ENCODE results near the gene CMSS1.

Gene CMSS1

DNA sequence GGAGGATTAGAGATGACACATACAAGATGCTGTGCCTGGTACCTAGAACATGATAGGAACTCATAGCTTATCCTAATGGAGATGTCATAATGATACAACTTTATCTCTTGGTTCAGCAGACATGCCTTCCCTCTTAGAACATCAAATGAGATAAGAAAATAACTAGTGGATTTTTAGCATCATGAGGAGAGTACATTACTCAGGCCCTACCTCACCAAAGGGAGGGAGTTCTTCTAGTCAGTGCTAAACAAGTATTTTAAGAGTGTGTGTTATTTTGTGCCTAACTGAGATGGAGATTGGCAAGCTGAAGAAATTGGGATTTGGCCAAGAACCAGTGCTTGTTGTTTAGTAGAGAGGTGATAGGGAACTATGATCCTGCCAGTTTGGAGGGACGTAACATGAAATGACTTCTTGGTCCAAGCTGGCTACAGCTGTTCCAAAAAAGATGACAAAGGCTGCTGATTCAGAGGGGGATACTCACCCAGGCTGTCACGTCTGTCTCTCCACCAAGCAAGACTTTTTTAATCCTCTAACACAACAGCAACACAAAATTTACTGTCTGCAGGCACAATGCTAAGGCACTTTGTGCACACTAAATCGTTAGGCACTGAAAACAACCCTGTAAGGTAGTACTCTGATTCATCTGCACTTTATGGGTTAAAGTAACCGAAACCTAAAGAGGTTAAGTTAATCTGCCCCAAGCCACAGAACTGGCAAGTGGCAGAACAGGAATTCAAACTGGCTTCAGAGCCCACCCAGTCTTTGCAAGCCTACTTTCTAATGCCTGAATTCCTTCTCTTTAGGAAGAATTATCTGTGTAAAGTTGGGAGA lies 126.5 kb downstream of the CMSS1 start:
- Histone ChIP-seq H3K9me3 (ENCODE audit: control insufficient read depth, insufficient read depth, low read length) (no peaks in the 10 kb centered on the region), H3K9ac (ENCODE audit: low read depth, low read length) (no peak overlapping the region), H3K36me3 (ENCODE audit: insufficient read depth, low read length) (no peaks in the 10 kb centered on the region), H3K4me1 (ENCODE audit: insufficient read depth, low read length) (peaks cover 19% of the 10 kb centered on the region)

- peaks cover 19% of the 10 kb centered on the region for H3K4me1 ChIP-seq (ENCODE audit: insufficient read depth, low read length)
- H3K36me3 ChIP-seq (ENCODE audit: insufficient read depth, low read length), result no peaks in the 10 kb centered on the region
- no peaks in the 10 kb centered on the region for H3K9me3 ChIP-seq (ENCODE audit: control insufficient read depth, insufficient read depth, low read length)
- H3K9ac ChIP-seq (ENCODE audit: low read depth, low read length), result no peak overlapping the region
These were observed 127.8 kb downstream of the CMSS1 start for GRCh38 chr3:99945328-99945995.

- peaks cover 27% of the 10 kb centered on the region for H3K4me1 ChIP-seq (ENCODE audit: insufficient read depth, low read length)
- H3K9ac ChIP-seq (ENCODE audit: low read depth, low read length), result no peak overlapping the region
- no peaks in the 10 kb centered on the region for H3K9me3 ChIP-seq (ENCODE audit: control insufficient read depth, insufficient read depth, low read length)
- H3K36me3 ChIP-seq (ENCODE audit: insufficient read depth, low read length), result no peaks in the 10 kb centered on the region
These were observed 129.7 kb downstream of the CMSS1 start for GRCh38 chr3:99947356-99947755.

GRCh38 chr3:99948467-99949089 lies 130.9 kb downstream of the CMSS1 start:
- Histone ChIP-seq H3K4me1 (ENCODE audit: insufficient read depth, low read length) (peaks cover 27% of the 10 kb centered on the region), H3K9me3 (ENCODE audit: control insufficient read depth, insufficient read depth, low read length) (no peaks in the 10 kb centered on the region), H3K36me3 (ENCODE audit: insufficient read depth, low read length) (no peaks in the 10 kb centered on the region), H3K9ac (ENCODE audit: low read depth, low read length) (no peak overlapping the region)

DNA sequence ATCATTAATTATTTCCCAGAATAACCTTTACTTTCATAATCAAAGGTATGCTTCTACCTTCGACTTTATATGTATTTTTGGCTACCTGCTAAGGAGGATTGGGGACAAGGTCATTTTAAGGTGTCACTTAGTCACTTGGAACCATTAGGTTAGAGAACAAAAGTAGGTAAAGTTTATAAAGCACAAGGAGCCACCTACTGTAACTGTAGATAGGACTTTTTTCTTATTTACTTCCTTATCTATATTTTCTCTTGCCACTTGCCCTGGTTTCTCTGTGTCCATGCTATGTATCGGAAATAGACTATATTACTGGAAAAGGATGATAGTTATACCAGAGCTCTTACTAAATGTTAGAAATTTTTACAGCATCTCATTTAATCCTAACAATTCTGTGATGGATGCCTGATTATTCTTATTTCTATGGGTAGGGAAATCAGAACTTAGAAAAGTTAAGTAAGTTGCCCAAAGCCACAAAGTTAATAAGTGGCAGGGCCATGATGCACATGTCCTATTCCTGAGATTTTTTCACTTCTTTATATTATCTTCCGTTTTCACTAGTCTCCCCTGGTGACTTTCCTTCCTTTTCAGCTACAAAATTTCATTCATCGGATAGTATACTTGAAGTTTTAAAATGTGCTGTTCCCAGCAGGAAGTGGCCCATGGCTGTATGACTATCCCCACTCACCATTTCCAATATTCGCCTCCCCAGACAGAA lies 132.5 kb downstream of the CMSS1 start:
- Histone ChIP-seq H3K36me3 (ENCODE audit: insufficient read depth, low read length) (no peaks in the 10 kb centered on the region), H3K9me3 (ENCODE audit: control insufficient read depth, insufficient read depth, low read length) (no peaks in the 10 kb centered on the region), H3K4me1 (ENCODE audit: insufficient read depth, low read length) (peaks cover 15% of the 10 kb centered on the region), H3K9ac (ENCODE audit: low read depth, low read length) (no peak overlapping the region)

DNA sequence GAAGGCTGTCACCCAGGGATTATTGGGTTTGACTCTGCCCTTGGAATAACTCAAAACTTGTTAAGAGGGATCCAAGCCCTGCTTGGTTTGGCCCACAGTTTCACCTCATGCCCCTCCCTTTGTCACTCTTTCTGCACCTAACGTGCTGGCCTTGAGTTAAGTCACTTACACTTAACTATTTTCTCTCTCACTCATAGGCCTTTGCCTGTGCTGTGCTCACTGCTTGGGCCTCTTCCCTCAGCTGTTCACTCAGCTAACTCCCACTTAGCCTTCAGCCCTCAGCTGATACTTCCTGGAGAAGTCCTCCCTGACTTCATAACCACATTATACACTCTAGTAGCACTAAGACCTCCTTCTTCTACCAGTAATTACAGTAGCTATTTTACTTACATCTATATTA lies 133.3 kb downstream of the CMSS1 start:
- no peaks in the 10 kb centered on the region for H3K9me3 ChIP-seq (ENCODE audit: control insufficient read depth, insufficient read depth, low read length)
- H3K4me1 ChIP-seq (ENCODE audit: insufficient read depth, low read length), result peaks cover 8% of the 10 kb centered on the region
- H3K36me3 ChIP-seq (ENCODE audit: insufficient read depth, low read length), result no peaks in the 10 kb centered on the region
- H3K9ac ChIP-seq (ENCODE audit: low read depth, low read length), result no peak overlapping the region; the same call in 1 of the 2 replicates

- H3K4me1 ChIP-seq (ENCODE audit: insufficient read depth, low read length), result peaks cover 8% of the 10 kb centered on the region
- H3K9me3 ChIP-seq (ENCODE audit: control insufficient read depth, insufficient read depth, low read length), result no peaks in the 10 kb centered on the region
- no peaks in the 10 kb centered on the region for H3K36me3 ChIP-seq (ENCODE audit: insufficient read depth, low read length)
- H3K9ac ChIP-seq (ENCODE audit: low read depth, low read length), result no peak overlapping the region
These were observed 134.0 kb downstream of the CMSS1 start for GRCh38 chr3:99951701-99952100.

- Histone ChIP-seq H3K4me1 (ENCODE audit: insufficient read depth, low read length) (peaks cover 8% of the 10 kb centered on the region), H3K9ac (ENCODE audit: low read depth, low read length) (no peak overlapping the region), H3K36me3 (ENCODE audit: insufficient read depth, low read length) (no peaks in the 10 kb centered on the region), H3K9me3 (ENCODE audit: control insufficient read depth, insufficient read depth, low read length) (no peaks in the 10 kb centered on the region)
These were observed 134.6 kb downstream of the CMSS1 start for GRCh38 chr3:99952306-99952705.

GRCh38 chr3:99953596-99953995 lies 135.9 kb downstream of the CMSS1 start:
- H3K36me3 ChIP-seq (ENCODE audit: insufficient read depth, low read length), result no peaks in the 10 kb centered on the region
- no peak overlapping the region for H3K9ac ChIP-seq (ENCODE audit: low read depth, low read length)
- no peaks in the 10 kb centered on the region for H3K9me3 ChIP-seq (ENCODE audit: control insufficient read depth, insufficient read depth, low read length)
- peaks cover 8% of the 10 kb centered on the region for H3K4me1 ChIP-seq (ENCODE audit: insufficient read depth, low read length)

DNA sequence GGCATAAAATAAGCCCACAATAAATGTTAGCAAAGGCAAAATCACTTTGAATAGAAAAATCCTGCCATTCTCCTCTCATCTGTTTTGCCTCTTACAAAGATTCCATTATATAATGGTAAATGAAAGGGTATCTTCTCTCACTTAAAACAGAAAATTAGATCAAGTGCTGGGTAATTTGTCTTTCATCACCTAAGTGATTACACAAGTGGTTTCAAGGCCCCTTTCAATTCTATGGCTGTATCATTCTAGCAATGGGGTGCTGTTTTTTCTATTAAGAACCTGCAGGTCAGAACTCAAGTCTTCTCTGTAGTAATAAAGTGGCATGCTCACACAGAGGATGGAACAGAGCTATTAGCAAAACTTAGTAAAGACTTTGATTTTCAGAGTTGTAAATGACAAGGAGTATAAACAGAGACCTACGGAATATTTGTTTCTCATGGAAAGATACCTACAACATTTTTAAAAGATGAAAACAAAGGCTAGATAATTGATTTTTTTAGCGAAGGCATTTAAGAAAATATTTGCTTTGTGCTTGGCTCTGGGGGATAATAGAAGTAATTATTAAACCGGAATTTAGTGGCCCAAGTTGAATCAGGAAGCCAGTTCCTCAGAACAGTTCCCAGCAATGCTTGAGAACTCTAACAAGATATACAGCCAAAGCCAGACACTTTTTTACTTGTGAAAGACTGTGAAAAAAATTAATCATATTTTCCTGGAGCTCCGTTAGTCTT lies 137.4 kb downstream of the CMSS1 start:
- no peaks in the 10 kb centered on the region for H3K9me3 ChIP-seq (ENCODE audit: control insufficient read depth, insufficient read depth, low read length)
- H3K36me3 ChIP-seq (ENCODE audit: insufficient read depth, low read length), result no peaks in the 10 kb centered on the region
- no peak overlapping the region for H3K9ac ChIP-seq (ENCODE audit: low read depth, low read length)
- H3K4me1 ChIP-seq (ENCODE audit: insufficient read depth, low read length), result peaks cover 8% of the 10 kb centered on the region

- no peaks in the 10 kb centered on the region for H3K36me3 ChIP-seq (ENCODE audit: insufficient read depth, low read length)
- peaks cover 6% of the 10 kb centered on the region for H3K4me1 ChIP-seq (ENCODE audit: insufficient read depth, low read length)
- no peak overlapping the region for H3K9ac ChIP-seq (ENCODE audit: low read depth, low read length)
- no peaks in the 10 kb centered on the region for H3K9me3 ChIP-seq (ENCODE audit: control insufficient read depth, insufficient read depth, low read length)
These were observed 138.3 kb downstream of the CMSS1 start for GRCh38 chr3:99955773-99956562.

- Histone ChIP-seq H3K9me3 (ENCODE audit: control insufficient read depth, insufficient read depth, low read length) (no peaks in the 10 kb centered on the region), H3K4me1 (ENCODE audit: insufficient read depth, low read length) (peaks cover under 1% of the 10 kb centered on the region; the same call in 1 of the 2 replicates), H3K9ac (ENCODE audit: low read depth, low read length) (no peak overlapping the region), H3K36me3 (ENCODE audit: insufficient read depth, low read length) (no peaks in the 10 kb centered on the region)
These were observed 139.6 kb downstream of the CMSS1 start for GRCh38 chr3:99957151-99957796.

All from ES-I3 (cell line).